HG02970 (cell line): ENCODE data around the gene ALCAM.

ENCODE experiments used
- ATAC-seq: cut with Tn5 transposase; IDR thresholded peaks from one replicate; pipeline ENCODE4 v1.9.1; 2021; ENCODE audit warnings: mild to moderate bottlenecking, moderate library complexity, moderate number of reproducible peaks; ENCODE audit not compliant: unreplicated experiment, low FRiP score

ALCAM gene

DNA sequence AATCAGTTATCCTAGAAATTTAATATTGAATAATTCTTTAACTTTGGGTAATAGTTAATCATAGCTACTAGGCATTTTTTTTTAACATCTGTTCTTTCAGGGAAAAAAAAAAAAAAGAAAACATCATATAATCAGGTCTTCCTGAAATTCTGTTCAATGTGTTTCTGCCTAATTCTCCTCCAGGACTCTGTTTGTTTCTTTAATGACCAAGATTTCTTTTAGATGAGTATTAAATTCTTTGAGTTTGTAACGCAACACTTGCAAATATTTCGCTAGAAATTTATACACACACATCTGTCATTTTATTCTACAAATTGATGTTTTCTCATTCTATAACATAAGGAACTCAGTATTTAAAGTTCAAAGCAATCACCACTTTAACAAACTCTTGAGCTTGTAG is 56.7 kb downstream of the ALCAM start:
- no peak for ATAC-seq

GRCh38 chr3:105424412-105425152 is 57.9 kb downstream of the ALCAM start:
- ATAC-seq, result no peak

GRCh38 chr3:105425153-105425502 is 58.4 kb downstream of the ALCAM start:
- ATAC-seq, result no peak

- no peak for ATAC-seq
These were observed 60.6 kb downstream of the ALCAM start for GRCh38 chr3:105427332-105427731.

DNA sequence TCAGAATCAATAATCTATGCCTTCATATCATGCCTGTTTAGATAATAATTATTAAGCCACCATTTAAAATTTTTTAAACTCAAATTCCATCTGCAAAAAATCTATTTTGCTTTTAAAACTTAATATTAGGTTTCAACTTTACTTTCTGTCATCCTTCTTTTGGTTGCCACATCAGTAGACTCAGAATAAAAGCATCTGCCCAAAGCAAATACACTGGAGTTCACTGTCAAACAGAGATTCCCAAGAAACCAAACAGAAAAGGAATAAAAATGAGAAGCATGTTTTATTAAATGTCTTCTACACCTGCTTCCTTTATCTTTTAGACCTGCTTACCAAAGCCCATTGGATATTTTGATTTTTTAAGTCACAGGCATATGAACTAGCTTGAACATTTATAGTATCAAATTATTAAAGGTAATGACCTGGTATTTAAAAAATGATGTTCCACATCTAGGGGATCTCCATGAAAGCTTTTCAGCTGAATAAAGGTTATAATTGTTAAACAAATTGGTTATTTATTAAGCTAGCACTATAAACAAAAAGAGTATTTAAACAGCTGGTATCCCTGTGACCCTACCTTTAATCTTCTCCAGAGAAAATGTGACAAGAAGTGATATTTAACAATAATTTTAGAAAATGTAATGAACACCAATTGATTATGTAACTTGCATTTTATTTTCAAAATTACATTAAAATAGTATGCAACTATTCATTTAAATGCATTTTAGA is 62.5 kb downstream of the ALCAM start:
- no peak for ATAC-seq

GRCh38 chr3:105430455-105430854 is 63.7 kb downstream of the ALCAM start:
- ATAC-seq, result no peak

DNA sequence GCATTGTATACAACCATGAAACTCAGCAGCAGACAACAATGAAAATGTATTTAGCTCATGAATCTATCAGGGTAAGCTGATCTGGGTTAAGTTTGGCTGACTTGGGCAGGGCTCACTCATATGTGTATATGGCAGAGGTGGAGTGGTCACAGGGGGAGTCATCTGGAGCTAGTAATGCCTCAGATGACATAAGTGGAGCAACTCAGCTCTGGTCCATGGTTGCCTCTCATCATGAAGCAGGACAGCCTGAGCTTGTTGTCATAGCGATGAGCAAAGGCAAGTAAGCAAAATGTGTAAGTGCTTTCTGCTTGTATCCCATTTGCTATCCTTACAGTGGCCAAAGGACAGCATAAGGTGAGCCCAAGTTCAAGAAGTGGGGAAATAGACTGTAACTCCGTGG is 64.5 kb downstream of the ALCAM start:
- ATAC-seq, result no peak

DNA sequence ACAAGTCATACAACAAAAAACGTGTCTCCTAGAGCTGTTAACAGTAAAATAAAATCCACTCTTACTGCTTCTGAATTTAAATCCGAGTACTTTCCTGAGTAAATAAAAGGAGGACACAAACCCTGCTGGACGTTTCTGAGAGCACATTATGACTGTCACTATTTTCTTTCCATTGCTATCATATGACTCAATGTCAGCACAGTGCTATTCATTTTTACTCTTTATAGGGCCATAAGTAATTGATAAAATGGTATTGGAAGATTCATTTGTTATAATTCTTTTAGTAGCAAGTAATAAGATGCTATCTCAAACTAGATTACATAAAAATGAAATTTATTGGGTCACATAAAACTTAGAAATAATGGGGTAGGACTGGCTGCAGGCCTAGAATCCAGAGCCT is 68.6 kb downstream of the ALCAM start:
- ATAC-seq, result no peak

DNA sequence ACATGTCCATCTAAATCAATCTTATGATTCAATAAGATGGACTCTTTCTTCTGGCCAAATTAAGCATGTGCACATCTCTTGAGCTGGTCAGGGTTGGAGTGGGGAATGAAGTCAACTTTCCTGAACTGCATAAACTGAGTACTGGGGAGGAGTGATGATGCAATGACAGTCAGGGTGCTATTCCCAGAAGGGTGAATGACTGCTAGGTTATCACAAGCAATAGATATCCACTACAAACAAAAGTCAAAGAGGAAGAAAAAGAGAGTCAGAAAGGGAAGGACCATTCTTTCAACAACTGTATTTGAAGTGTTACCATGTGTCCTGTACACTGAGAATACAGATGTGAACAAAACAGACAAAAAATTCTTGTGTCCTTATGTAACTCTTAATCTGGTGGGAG is 70.0 kb downstream of the ALCAM start:
- no peak for ATAC-seq

DNA sequence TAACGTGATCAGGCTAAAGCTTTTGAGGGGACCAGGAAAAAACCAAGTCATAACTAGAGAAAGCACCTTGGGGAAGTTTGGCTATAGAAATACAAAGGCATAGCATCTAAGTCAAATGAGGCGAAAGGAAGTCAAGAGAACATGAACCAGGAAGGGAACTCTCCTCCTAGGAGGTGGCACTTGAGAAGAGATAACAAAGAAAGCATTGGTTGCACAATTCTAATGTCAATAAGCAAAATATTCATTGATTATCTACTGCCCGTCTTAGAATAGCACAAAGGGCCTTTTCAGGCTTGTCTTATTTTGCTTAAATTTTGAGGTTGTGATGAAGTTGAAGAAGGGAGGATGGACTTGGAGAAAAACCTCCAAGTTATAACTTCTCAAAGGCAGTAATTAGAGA is 73.4 kb downstream of the ALCAM start:
- ATAC-seq, result no peak

- no peak for ATAC-seq
These were observed 78.0 kb downstream of the ALCAM start for GRCh38 chr3:105444725-105445124.

GRCh38 chr3:105448338-105448982 is 81.8 kb downstream of the ALCAM start:
- no peak for ATAC-seq

- no peak for ATAC-seq
These were observed 82.7 kb downstream of the ALCAM start for GRCh38 chr3:105449414-105449813.

DNA sequence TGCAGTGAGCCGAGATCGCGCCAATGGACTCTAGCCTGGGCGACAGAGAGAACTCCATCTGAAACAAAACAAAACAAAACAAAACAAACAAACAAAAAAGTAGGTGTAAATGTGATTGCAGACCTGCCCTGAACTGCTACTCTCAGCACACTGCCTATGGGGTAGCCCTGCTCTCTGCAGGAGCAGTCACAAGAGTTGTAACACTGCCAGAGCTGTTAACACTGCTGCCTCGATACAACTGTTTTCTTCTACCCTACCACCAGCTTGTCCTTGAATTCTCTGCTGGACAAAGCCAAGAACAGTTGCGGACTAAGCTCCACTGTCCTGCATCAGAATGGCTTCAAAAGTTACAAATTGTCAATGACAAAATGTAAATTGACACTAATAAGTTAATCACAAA is 89.3 kb downstream of the ALCAM start:
- ATAC-seq, result no peak

DNA sequence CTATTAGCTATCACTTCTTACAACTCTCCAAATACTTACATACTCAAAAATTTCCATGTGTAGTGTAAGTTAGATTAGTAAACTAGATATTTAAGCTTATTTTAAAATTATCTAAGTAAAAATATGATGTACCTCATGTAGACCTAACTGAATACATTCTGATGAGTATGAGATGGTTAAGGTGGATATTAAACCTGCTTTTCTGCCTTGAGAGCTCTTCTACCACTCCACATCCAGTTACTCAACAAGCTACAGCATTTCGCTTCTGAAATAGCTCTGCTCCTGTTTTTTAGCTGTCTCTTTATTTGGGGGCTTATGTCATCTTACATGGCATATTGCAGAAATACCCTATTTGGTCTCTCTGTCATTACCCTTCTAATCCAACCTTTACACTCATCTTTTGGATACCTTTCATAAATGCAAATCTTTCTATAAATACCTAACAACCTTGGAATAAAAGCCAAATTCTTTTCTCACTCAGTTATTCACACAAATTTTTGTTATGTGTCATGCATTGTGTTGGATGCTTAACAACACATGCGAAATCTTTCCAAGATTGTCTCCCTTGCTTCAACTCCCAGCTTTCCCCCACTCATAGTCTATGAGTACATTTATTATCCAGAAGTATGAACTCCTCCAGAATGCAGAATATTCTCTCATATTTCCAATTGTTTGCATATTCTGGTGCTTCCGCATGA is 92.0 kb downstream of the ALCAM start:
- ATAC-seq, result no peak

DNA sequence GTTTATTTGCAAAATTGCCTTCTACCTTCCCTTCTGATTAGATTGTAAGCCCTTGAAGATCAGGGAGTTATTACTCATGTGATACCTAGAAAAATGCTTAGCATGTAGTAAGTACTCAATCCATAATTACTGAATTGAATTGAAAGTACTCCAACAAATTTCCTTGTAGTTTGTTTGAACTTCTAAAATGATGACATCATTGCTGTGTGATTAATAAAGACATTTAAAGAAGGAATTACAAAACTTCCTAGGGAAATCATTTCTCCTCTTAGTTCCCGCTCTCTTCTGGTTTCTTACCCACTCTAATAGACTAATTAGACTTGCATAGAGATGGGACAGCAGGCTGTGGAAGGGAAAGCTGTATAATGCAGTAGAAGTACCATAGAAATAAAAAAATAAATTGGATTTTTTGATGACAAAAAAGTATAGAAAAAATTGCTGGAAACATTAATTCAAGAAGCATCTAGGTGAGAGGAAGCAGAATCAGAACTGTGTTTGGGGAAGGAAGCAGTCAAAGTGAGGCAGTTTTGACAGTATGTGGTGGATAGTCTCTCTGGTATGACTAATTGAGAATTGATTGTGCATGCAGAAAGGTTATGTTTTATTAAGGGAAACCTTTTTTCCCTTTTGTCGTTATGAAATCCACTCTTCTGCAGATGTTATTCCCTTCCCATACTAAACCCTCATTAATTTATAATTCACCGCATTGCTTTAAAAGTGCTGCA is 93.0 kb downstream of the ALCAM start:
- ATAC-seq, result no peak

DNA sequence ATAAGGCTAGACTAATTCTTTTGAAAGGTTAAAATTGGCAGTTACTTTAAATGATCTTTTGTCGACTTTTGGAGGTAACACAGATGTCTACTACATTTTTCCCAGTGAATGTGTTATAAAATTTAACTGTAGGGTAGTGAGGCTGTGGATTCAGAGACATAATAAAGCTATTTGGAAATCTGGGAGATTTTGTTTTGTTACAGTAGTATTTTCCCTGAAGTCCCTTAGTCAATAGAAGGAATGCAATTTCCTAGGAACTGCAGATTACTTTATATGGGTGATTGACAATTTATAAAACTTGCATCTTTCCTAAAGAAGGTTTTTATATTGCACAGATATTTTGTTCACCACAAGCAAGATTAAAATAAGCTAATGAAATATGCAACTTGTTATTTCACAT is 96.9 kb downstream of the ALCAM start:
- ATAC-seq, result no peak

- no peak for ATAC-seq
These were observed 98.6 kb downstream of the ALCAM start for GRCh38 chr3:105465251-105465853.

GRCh38 chr3:105466072-105466471 is 99.4 kb downstream of the ALCAM start:
- ATAC-seq, result no peak
